GM12872 (cell line): ENCODE results near the gene C10orf62.

Source experiments
- CTCF ChIP-seq: IDR thresholded peaks from 3 replicates; pipeline ENCODE4 v1.5.1; 2011; ENCODE audit warnings: low read depth, mild to moderate bottlenecking, low read length, moderate library complexity; ENCODE audit not compliant: insufficient read depth

C10orf62 gene

GRCh38 chr10:97618733-97619132, 29.2 kb downstream of the C10orf62 start:
- no peak for TF ChIP-seq CTCF

DNA sequence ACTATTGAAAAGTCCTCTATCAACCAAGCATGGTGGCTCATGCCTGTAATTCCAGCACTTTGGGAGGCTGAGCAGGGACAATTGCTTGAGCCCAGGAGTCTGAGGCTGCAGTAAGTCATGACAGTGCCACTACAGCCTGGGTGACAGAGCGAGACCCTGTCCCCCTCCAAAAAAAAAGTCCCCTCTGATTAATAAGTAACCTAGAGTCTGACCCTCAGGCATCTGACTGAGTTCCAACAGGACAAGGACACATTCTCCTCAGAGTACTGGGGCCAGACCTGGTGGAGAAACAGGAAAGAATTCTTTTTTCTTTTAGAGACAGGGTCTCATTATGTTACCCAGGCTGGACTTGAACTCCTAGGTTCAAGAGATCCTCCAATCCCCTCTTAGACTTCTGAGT, 33.8 kb downstream of the C10orf62 start:
- TF ChIP-seq CTCF: no peak

DNA sequence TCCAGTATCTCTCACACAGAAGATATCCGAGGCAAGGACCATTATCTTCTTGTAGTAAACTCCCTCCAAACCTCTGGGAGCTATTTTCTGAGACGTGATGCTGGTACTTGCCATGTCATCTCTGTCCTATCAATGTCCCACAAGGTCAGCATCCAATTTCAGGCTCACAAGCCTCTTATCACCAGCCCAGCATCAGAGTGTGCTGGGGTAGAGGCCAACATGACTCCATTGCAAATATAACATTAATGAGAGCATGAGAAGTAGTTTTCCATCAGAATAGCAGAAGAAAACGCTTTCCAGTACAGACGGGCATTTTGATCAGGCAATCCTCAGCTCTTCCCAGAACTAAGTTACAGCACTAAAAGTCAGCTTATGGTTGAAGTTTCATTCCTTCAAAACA, 38.2 kb downstream of the C10orf62 start:
- no peak for TF ChIP-seq CTCF

DNA sequence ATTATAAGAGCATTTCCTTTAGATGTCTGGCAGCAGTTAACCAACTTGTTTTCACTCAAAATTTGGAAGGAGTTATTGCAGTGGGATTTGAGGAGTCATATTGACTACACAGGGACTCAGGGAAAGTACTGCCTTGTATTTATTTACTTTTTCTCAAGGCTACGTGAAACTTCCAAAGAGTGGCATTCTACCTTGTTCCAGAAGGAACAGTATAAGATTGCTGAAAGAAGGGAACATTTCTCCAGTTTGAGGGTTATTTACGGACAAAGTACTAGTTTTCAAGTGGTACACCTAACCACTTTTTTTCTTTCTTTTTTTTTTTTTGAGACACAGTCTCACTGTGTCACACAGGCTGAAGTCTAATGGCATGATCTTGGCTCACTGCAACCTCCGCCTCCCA, 38.7 kb downstream of the C10orf62 start:
- TF ChIP-seq CTCF: no peak

- TF ChIP-seq CTCF: no peak
Measured at GRCh38 chr10:97629289-97629688, 39.8 kb downstream of the C10orf62 start.

GRCh38 chr10:97631098-97631497, 41.6 kb downstream of the C10orf62 start:
- no peak for TF ChIP-seq CTCF

DNA sequence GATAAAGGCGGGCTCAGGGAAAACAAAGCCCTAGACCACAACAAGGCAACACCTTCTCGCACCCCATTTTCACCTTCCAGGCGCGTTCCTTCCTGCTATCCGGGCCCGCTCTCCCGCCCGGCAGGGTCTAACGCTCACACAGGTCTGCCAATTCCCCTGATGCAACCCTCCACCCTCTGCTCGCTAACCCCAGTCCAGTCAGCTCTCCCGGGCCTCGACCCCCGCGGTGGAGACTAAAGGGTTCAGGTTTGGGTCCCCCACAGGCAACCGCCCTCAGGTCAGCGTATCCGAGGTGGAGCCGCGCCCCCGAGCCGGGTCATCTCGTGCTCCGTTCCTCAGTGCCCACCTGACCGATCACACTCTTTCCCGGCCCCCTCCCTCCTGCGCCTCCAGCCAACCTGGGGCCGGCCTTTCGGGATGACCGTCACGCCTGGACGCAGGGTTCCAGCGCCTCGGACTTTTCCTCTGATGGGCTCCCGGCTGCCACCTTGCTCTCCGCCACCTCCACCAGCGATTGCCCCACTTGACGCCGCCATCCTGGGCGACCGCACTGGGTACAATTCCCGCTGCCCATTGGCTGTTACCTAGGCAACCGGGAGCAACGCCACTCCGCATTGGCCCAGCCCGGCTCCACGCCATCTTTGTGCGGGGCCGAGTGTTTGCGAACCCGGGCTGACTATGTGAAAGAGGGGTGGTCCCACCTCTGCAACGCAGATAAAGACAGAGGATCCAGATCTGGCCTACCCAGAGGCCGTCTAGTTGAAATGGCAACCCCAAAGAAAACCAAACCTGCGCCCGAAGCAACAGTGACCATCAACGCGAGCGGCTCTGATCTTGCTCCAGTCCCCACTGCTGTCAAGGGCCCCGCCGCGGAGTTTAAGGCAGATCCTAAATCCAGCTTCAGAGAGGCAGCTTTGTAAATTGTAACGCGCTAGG, 43.7 kb downstream of the C10orf62 start, which contains the start of gene MORN4:
Gene MORN4 (minus strand): TSS at position 552 of the 936 bp plus-strand sequence. CDS start 13,847 bp downstream, outside the sequence.
- no peak for TF ChIP-seq CTCF
